PC-9 (cell line): ENCODE measurements around the gene ATXN1. TPM values are rescaled to one million over a fixed set of nuclear protein-coding genes. Genes with fewer than 3 reads are reported as not detected.

Experiments
- BruUV-seq: library from RNA; stranded (reverse); fragments of 400-500 nt; replicated peaks from 2 replicates; lab custom pipeline; 2021; lab: Mats Ljungman, UMichigan
- CTCF ChIA-PET: fragments of 300-600 bp; sonication (Branson Sonifier 250); formaldehyde crosslinking; loops from one replicate; lab custom pipeline; 2022; ENCODE audit warnings: antibody characterized with exemption; lab: Charles Lee
- POLR2A ChIA-PET: fragments of 300-600 bp; sonication (Branson Sonifier 250); formaldehyde crosslinking; loops from one replicate; lab custom pipeline; 2022; ENCODE audit warnings: antibody characterized with exemption; ENCODE audit not compliant: unreplicated experiment; lab: Charles Lee
- DNase-seq, 2 experiments: peaks; one replicate each; pipeline versions ENCODE4 v3.0.0 to v3.0.0-alpha.2; 2015 to 2022; ENCODE audit warnings: mixed read lengths in 1 of 2
- H2AFZ ChIP-seq: fragments of 200-600 bp; sonication (generic); 2 replicates; pipeline ENCODE4 v1.8.1; 2017; ENCODE audit warnings: antibody characterized with exemption
- H3F3A ChIP-seq: fragments of 200-600 bp; sonication (generic); 2 replicates; pipeline ENCODE4 v1.8.1; 2017; ENCODE audit warnings: antibody characterized with exemption, mild to moderate bottlenecking, low read depth; ENCODE audit not compliant: insufficient read depth
- H3K27ac ChIP-seq: fragments of 200-600 bp; sonication (generic); 2 replicates; pipeline ENCODE4 v1.6.1; 2016; ENCODE audit warnings: mixed run types
- H3K27me3 ChIP-seq: fragments of 200-600 bp; sonication (generic); 2 replicates; pipeline ENCODE4 v1.6.1; 2016; ENCODE audit warnings: low read depth, mixed run types; ENCODE audit not compliant: insufficient read depth
- H3K36me3 ChIP-seq: fragments of 200-600 bp; sonication (generic); 2 replicates; pipeline ENCODE4 v1.6.1; 2016; ENCODE audit warnings: low read depth, mixed run types
- H3K4me1 ChIP-seq: fragments of 200-600 bp; sonication (generic); replicated peaks from 2 replicates; pipeline ENCODE4 v1.6.1; 2016; ENCODE audit warnings: mixed run types; ENCODE audit not compliant: insufficient read depth
- H3K4me2 ChIP-seq: fragments of 200-600 bp; sonication (generic); 2 replicates; pipeline ENCODE4 v1.6.1; 2017; ENCODE audit warnings: mixed run types
- H3K4me3 ChIP-seq: fragments of 200-600 bp; sonication (generic); 2 replicates; pipeline ENCODE4 v1.6.1; 2016; ENCODE audit warnings: mixed run types
- H3K79me2 ChIP-seq: fragments of 200-600 bp; sonication (generic); 2 replicates; pipeline ENCODE4 v1.6.1; 2017; ENCODE audit warnings: low read depth, mixed run types
- H3K9me2 ChIP-seq: fragments of 200-600 bp; sonication (generic); 2 replicates; pipeline ENCODE4 v1.8.1; 2017; ENCODE audit warnings: mild to moderate bottlenecking; ENCODE audit not compliant: insufficient read depth
- H3K9me3 ChIP-seq: fragments of 200-600 bp; sonication (generic); 2 replicates; pipeline ENCODE4 v1.8.1; 2016; ENCODE audit warnings: low read depth; ENCODE audit not compliant: insufficient read depth
- H4K20me1 ChIP-seq: fragments of 200-600 bp; sonication (generic); 2 replicates; pipeline ENCODE4 v1.8.1; 2017; ENCODE audit not compliant: insufficient read depth
- EZH2 ChIP-seq: fragments of 200-600 bp; sonication (generic); IDR thresholded peaks from 2 replicates; pipeline ENCODE4 v1.8.0; 2017; ENCODE audit warnings: antibody characterized with exemption, low read depth
- intact Hi-C: fragments of 100-400 bp; cut with micrococcal nuclease; formaldehyde crosslinking; loops from one replicate; pipeline ENCODE4 v1.10.0; 2022; ENCODE audit not compliant: unreplicated experiment
- total RNA-seq: library from RNA; stranded (reverse); gene quantifications from 2 replicates; pipeline ENCODE4 v1.2.3, GENCODE V29; 2021
- TF ChIP-seq, protein P1 (sequence below): fragments of 200-600 bp; sonication (generic); conservative IDR thresholded peaks from 2 replicates; pipeline ENCODE4 v1.6.1; 2017; ENCODE audit warnings: mixed run types, antibody characterized with exemption, mild to moderate bottlenecking, moderate library complexity

ATXN1 gene
- total RNA-seq, 1 experiment from 2014 or later, result 42.7 TPM

DNA sequence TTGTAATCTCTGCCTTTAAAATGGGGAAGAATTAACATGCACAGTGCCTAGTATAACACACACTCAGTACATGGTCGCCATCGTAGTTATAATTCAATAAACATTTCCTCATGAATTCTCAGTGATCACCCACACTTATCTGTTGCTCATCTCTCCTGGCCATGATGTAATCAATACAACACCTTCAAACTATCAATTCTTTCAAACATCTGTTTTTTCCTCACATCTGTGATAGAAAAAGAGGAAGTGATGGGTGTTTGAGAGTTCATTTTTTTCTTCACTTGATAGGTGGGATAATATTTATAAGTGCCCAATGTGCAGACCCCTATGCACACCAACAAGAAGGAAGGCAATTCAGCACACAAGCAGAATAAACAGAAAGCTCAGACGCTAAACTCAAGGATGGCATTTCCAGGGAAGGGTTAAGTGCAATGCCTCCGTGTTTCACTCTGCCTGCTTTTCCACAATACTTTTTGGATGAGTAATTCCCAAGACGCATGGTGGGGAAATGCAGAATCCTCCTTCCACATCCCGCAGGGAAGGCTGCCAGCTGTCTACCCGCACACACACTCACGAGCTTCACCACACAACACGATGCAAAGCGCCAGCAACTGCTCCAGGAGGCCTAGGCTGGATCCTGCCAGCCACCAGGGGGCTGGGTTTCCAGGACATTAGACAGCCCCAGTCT is 422.5 kb downstream of the ATXN1 start:
- no peaks in the 10 kb centered on the region for H3K27me3 ChIP-seq
- H3F3A ChIP-seq, result peaks cover 8% of the 10 kb centered on the region; the same call in 1 of the 2 replicates
- BruUV-seq, result no TSS peak
- H3K4me3 ChIP-seq, result no peak overlapping the region
- intact Hi-C loops, result no loop called here
- H3K4me1 ChIP-seq, result peaks cover 30% of the 10 kb centered on the region
- H3K79me2 ChIP-seq, result no peaks in the 10 kb centered on the region
- no peaks in the 10 kb centered on the region for H4K20me1 ChIP-seq
- H3K9me3 ChIP-seq, result no peaks in the 10 kb centered on the region
- peak overlapping the region; percentile 13; the same call in 1 of the 2 replicates for H3K27ac ChIP-seq
- POLR2A ChIA-PET, result no interaction called here
- H3K36me3 ChIP-seq, result no peaks in the 10 kb centered on the region
- no peaks in the 10 kb centered on the region for H3K9me2 ChIP-seq
- TF ChIP-seq, protein P1, sequence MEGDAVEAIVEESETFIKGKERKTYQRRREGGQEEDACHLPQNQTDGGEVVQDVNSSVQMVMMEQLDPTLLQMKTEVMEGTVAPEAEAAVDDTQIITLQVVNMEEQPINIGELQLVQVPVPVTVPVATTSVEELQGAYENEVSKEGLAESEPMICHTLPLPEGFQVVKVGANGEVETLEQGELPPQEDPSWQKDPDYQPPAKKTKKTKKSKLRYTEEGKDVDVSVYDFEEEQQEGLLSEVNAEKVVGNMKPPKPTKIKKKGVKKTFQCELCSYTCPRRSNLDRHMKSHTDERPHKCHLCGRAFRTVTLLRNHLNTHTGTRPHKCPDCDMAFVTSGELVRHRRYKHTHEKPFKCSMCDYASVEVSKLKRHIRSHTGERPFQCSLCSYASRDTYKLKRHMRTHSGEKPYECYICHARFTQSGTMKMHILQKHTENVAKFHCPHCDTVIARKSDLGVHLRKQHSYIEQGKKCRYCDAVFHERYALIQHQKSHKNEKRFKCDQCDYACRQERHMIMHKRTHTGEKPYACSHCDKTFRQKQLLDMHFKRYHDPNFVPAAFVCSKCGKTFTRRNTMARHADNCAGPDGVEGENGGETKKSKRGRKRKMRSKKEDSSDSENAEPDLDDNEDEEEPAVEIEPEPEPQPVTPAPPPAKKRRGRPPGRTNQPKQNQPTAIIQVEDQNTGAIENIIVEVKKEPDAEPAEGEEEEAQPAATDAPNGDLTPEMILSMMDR, result peak; percentile 44
- TF ChIP-seq EZH2, result no peak
- DNase-seq, result peak; percentile 58 to 63
- CTCF ChIA-PET, result no interaction called here
- no peak overlapping the region for H2AFZ ChIP-seq
- peak overlapping the region; percentile 52 for H3K4me2 ChIP-seq

DNA sequence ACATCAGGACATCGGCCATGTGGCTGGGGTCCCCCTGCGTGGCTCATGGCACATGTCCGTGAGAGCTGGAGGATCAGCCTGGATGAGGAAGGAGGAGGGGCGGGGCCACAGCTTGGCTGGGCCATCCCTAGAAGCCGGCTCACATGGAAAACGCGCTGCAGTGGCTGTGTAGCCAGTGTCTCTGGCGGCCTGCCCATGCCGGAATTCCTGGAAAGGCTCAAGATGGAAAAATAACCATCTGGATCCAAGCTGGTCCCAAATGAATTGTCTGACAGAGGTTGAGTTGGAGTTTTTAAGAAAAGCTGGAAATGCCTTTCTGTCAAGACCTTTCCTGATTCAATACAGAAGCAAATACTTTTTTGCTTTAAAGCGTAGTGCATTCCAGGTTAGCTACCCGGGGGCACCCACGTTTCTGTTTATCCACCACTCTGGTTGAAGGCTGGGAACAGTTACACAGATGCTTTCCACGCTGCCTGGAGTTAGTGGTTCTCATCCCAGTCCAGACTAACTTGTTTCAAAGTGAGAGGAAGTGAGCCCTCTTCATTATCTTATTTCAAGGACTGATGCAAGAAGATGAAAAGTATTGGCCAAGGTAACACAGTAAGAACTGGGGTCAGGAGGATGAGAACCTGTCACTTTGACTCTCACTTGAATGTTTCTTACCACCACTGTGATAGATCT is 423.8 kb downstream of the ATXN1 start:
- CTCF ChIA-PET, result no interaction called here
- H3K79me2 ChIP-seq, result no peaks in the 10 kb centered on the region
- no peaks in the 10 kb centered on the region for H3K27me3 ChIP-seq
- no peaks in the 10 kb centered on the region for H3K36me3 ChIP-seq
- H3K4me1 ChIP-seq, result peaks cover 43% of the 10 kb centered on the region
- BruUV-seq, result no TSS peak
- no peak overlapping the region for H2AFZ ChIP-seq
- no peak overlapping the region for H3K27ac ChIP-seq
- no peak for DNase-seq
- POLR2A ChIA-PET, result interaction anchor here (0.7 kb wide), 2 partner anchors 154 to 1201 kb away, joined by 4 read pairs; no protein-coding TSS in a partner anchor
- no peaks in the 10 kb centered on the region for H4K20me1 ChIP-seq
- TF ChIP-seq EZH2, result no peak
- TF ChIP-seq, protein P1, result no peak
- intact Hi-C loops, result no loop called here
- H3K4me3 ChIP-seq, result no peak overlapping the region
- no peak overlapping the region for H3K4me2 ChIP-seq
- peaks cover 14% of the 10 kb centered on the region; the same call in 1 of the 2 replicates for H3F3A ChIP-seq
- H3K9me2 ChIP-seq, result no peaks in the 10 kb centered on the region
- H3K9me3 ChIP-seq, result no peaks in the 10 kb centered on the region

DNA sequence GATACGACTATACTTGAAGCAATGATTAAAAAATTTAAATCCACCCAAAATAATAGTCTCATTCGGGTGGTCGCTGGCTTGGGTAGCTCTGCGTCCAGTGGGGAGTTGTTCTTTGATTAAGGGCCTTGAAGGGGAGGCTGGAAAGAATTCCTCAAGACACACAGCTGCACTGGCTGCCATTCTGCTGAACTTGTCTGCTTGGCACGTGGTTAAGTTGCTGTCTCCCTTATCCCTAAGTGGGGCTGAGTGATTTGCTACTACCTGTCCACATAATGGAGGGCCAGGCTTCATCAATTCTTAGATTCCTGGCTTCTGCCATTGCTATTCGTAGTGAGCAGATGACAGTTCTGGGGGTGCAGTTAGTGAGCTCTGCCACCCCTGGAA is 424.4 kb downstream of the ATXN1 start:
- ChIA-PET CTCF (no interaction called here), POLR2A (interaction anchor here (0.7 kb wide), 2 partner anchors 153 to 1202 kb away, joined by 4 read pairs; no protein-coding TSS in a partner anchor)
- Histone ChIP-seq H2AFZ (no peak overlapping the region), H3K27ac (no peak overlapping the region), H3F3A (peaks cover 15% of the 10 kb centered on the region; the same call in 1 of the 2 replicates), H3K4me2 (no peak overlapping the region), H3K4me1 (peaks cover 48% of the 10 kb centered on the region), H3K9me3 (no peaks in the 10 kb centered on the region), H3K4me3 (no peak overlapping the region), H3K27me3 (no peaks in the 10 kb centered on the region), H3K36me3 (no peaks in the 10 kb centered on the region), H4K20me1 (no peaks in the 10 kb centered on the region), H3K79me2 (no peaks in the 10 kb centered on the region), H3K9me2 (no peaks in the 10 kb centered on the region)
- intact Hi-C loops, result no loop called here
- DNase-seq, result no peak
- TF ChIP-seq EZH2, result no peak
- TF ChIP-seq, protein P1, result no peak
- BruUV-seq, result no TSS peak
